Naive thymus-derived CD4-positive, alpha-beta T cell (primary cell): ENCODE results near the gene TMEM53. TPM values are rescaled to one million over a fixed set of nuclear protein-coding genes. Genes with fewer than 3 reads are reported as not detected.

Experiments used
- ATAC-seq: fragments of 150-1000 bp; cut with Tn5 transposase; 2 replicates; pipeline ENCODE4 v1.10.0; 2021; ENCODE audit warnings: mild to moderate bottlenecking, moderate library complexity
- CTCF ChIA-PET: fragments of 350-600 bp; sonication (Branson Sonifier 250); formaldehyde crosslinking; loops from one replicate; lab custom pipeline; 2021; ENCODE audit warnings: antibody characterized with exemption; lab: Charles Lee
- POLR2A ChIA-PET: fragments of 350-600 bp; sonication (Branson Sonifier 250); formaldehyde crosslinking; loops from one replicate; lab custom pipeline; 2021; ENCODE audit warnings: antibody characterized with exemption, inconsistent platforms; lab: Charles Lee
- DNase-seq, 9 donors: peaks; one replicate each; pipeline versions ENCODE4 v3.0.0 to v3.0.0-alpha.2; 2020 to 2022; ENCODE audit warnings: mixed read lengths in 1 of 9
- H3K27ac ChIP-seq: one replicate; pipeline ENCODE4 v1.7.0; 2013; ENCODE audit warnings: mild to moderate bottlenecking, low read depth, low read length, moderate library complexity
- H3K27me3 ChIP-seq, 2 donors: one replicate each; pipeline ENCODE4 v1.7.0; 2013; ENCODE audit warnings: low read length in 2 of 2, mild to moderate bottlenecking in 2 of 2, moderate library complexity in 2 of 2; ENCODE audit not compliant: control insufficient read depth in 2 of 2, insufficient read depth in 2 of 2
- H3K36me3 ChIP-seq, 3 experiments: 1 replicate in 2 of 3; 2 replicates in 1 of 3; pipeline ENCODE4 v1.7.0; 2013; ENCODE audit warnings: low read length in 3 of 3, mild to moderate bottlenecking in 3 of 3, moderate library complexity in 1 of 3; ENCODE audit not compliant: insufficient read depth in 3 of 3, control insufficient read depth in 2 of 3
- H3K4me1 ChIP-seq, 2 donors: one replicate each; pipeline ENCODE4 v1.7.0; 2013; ENCODE audit warnings: low read length in 2 of 2, mild to moderate bottlenecking in 2 of 2, moderate library complexity in 1 of 2; ENCODE audit not compliant: control insufficient read depth in 2 of 2, insufficient read depth in 2 of 2
- H3K4me3 ChIP-seq: 2 replicates; pipeline ENCODE4 v1.7.0; 2013; ENCODE audit warnings: mild to moderate bottlenecking, low read length
- H3K9me3 ChIP-seq, 3 experiments: 1 replicate in 2 of 3; 2 replicates in 1 of 3; pipeline ENCODE4 v1.7.0; 2013; ENCODE audit warnings: low read length in 3 of 3; ENCODE audit not compliant: control insufficient read depth in 2 of 3
- H3K27ac Mint-ChIP-seq, 9 donors: one replicate each; pipeline ENCODE4 v1.8.0; 2020 to 2022; ENCODE audit warnings: mixed read lengths in 9 of 9, mild to moderate bottlenecking in 8 of 9, moderate library complexity in 5 of 9, inconsistent platforms in 2 of 9
- H3K27me3 Mint-ChIP-seq, 5 donors: one replicate each; pipeline ENCODE4 v1.8.0; 2021 to 2022; ENCODE audit warnings: mixed read lengths in 5 of 5, mild to moderate bottlenecking in 1 of 5
- H3K36me3 Mint-ChIP-seq, 5 donors: one replicate each; pipeline ENCODE4 v1.8.0; 2020 to 2022; ENCODE audit warnings: mixed read lengths in 5 of 5, mild to moderate bottlenecking in 3 of 5, inconsistent platforms in 1 of 5
- H3K4me1 Mint-ChIP-seq, 7 donors: one replicate each; pipeline ENCODE4 v1.8.0; 2020 to 2022; ENCODE audit warnings: mixed read lengths in 7 of 7, mild to moderate bottlenecking in 3 of 7, inconsistent platforms in 1 of 7
- H3K4me3 Mint-ChIP-seq, 10 donors: one replicate each; pipeline ENCODE4 v1.8.0; 2020 to 2022; ENCODE audit warnings: mild to moderate bottlenecking in 10 of 10, mixed read lengths in 10 of 10, moderate library complexity in 6 of 10, inconsistent platforms in 2 of 10
- H3K9me3 Mint-ChIP-seq, 11 donors: one replicate each; pipeline ENCODE4 v1.8.0; 2020 to 2022; ENCODE audit warnings: mixed read lengths in 11 of 11, mild to moderate bottlenecking in 4 of 11, inconsistent platforms in 1 of 11, moderate library complexity in 1 of 11
- intact Hi-C, 2 donors: fragments of 100-400 bp; cut with micrococcal nuclease; formaldehyde crosslinking; loops; one replicate each; pipeline ENCODE4 v1.15.1; 2023
- polyA plus RNA-seq, 2 donors: library from polyadenylated mRNA; unstranded; fragments of 300-500 nt; fragmentation: Illumina TruSeq; gene quantifications; one replicate each; pipeline ENCODE4 v1.2.3, GENCODE V29; 2021
- total RNA-seq, 6 experiments: library from RNA in 5 of 6; stranded (reverse) in 5 of 6; gene quantifications; 1 replicate in 5 of 6; 2 replicates in 1 of 6; pipeline ENCODE4 v1.2.3 and lab custom pipeline; 2021 to 2026

The TMEM53 gene
- total and polyA plus RNA-seq, 7 experiments from 2014 or later: 1.6 to 3.5 (median 2.9) TPM

DNA sequence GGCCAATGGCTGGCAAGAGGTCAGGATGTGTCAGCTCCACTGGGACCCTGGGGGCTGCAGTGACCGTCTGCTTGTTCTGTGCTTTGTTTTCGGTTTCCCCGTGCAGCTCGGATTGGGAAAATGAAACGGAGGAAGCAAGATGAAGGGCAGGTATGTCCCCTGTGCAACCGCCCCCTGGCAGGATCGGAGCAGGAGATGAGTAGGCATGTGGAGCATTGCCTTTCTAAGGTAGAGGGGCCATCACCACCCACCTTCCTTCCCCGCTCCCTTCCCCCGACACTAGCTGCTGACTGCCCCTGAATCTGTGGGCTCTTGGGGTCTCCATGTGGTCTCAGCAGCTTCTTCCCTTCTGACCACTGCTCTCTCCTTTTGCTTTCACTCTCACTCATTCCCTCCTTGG is 38.8 kb downstream of the TMEM53 start:
- Histone ChIP-seq H3K9me3 (no peaks in the 10 kb centered on the region), H3K27me3 (no peaks in the 10 kb centered on the region), H3K4me3 (no peak overlapping the region), H3K27ac (no peak overlapping the region), H3K4me1 (peaks cover 8 to 13% of the 10 kb centered on the region in 2 donors), H3K36me3 (peaks cover 8 to 78% (median 23%) of the 10 kb centered on the region in 3 experiments)
- intact Hi-C loops: loop anchor here (10.0 kb wide), 2 partner anchors 421 to 691 kb away; partner anchors contain the start of genes DMAP1 (in 1 of the 2) and IPO13 (in 1 of the 2)
- DNase-seq (no peak), ATAC-seq (no peak)
- CTCF ChIA-PET: interaction anchor here (4.3 kb wide), 1 partner anchor 17 kb away, joined by 18 read pairs; no protein-coding TSS in a partner anchor
- Mint-ChIP-seq H3K27ac (peak overlapping the region in 3 of 9 donors; percentile 8 to 89 (median 43)), H3K36me3 (peaks cover 6 to 25% (median 15%) of the 10 kb centered on the region in 5 donors), H3K4me3 (peak overlapping the region in 2 of 10 donors; percentile 11 to 56), H3K4me1 (peaks cover 29 to 57% (median 42%) of the 10 kb centered on the region in 7 donors), H3K9me3 (peaks cover 0 to 7% (median 0%) of the 10 kb centered on the region in 11 donors), H3K27me3 (no peaks in the 10 kb centered on the region)
- POLR2A ChIA-PET: interaction anchor here (0.6 to 1.1 kb wide), 2 partner anchors 17 to 1277 kb away, joined by 3 read pairs; partner anchors contain the start of gene CDC20

DNA sequence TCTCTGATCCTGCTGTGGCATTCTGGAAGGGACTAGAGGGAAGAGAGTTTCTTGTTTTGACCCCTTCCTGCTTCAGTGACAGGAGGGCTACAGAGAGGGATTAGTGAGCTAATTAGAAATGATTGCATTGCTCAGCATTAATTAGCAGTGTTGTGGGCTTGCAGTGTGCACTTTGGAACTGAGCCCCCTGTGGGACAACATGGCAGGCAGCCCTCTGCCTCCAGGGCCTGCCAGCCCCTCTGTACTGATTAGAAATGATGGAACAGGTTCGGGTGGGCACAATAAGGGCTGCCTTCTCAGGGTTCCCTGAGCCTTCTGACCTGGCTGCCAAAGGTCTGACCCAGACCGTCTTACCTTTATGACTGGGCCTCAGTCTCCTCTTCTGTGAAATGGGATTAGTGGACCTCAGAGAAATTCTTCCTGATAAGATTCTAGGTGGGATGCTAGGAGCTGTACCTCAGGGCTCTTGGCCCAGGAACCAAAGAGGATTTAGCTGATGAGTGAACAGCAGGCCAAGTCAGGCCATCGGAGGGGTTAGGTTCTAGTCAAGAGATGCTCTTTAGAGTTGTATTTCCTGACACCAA is 39.6 kb downstream of the TMEM53 start:
- Histone ChIP-seq H3K9me3 (no peaks in the 10 kb centered on the region), H3K4me3 (no peak overlapping the region), H3K36me3 (peaks cover 8 to 72% (median 19%) of the 10 kb centered on the region in 3 experiments), H3K27me3 (no peaks in the 10 kb centered on the region), H3K4me1 (peaks cover 8 to 13% of the 10 kb centered on the region in 2 donors), H3K27ac (no peak overlapping the region)
- Mint-ChIP-seq H3K27ac (peak overlapping the region in 7 of 9 donors; percentile 9 to 95 (median 73)), H3K4me3 (peak overlapping the region in 6 of 10 donors; percentile 2 to 87 (median 63)), H3K9me3 (peaks cover 0 to 9% (median 0%) of the 10 kb centered on the region in 11 donors), H3K4me1 (peaks cover 31 to 60% (median 44%) of the 10 kb centered on the region in 7 donors), H3K36me3 (peaks cover 6 to 25% (median 15%) of the 10 kb centered on the region in 5 donors), H3K27me3 (no peaks in the 10 kb centered on the region)
- ChIA-PET POLR2A (interaction anchor here (1.1 to 1.2 kb wide), 2 partner anchors 17 to 18 kb away, joined by 3 to 5 read pairs; no protein-coding TSS in a partner anchor), CTCF (interaction anchor here (2.3 kb wide), 1 partner anchor 18 kb away, joined by 19 read pairs; no protein-coding TSS in a partner anchor)
- intact Hi-C loops: loop anchor here (5.0 to 10.0 kb wide), 4 partner anchors 420 to 948 kb away; partner anchors contain the start of genes CCDC163 (in 1 of the 2), DMAP1 (in 1 of the 2), IPO13 (in 1 of the 2) and MMACHC (in 1 of the 2)
- ATAC-seq (no peak), DNase-seq (no peak)

DNA sequence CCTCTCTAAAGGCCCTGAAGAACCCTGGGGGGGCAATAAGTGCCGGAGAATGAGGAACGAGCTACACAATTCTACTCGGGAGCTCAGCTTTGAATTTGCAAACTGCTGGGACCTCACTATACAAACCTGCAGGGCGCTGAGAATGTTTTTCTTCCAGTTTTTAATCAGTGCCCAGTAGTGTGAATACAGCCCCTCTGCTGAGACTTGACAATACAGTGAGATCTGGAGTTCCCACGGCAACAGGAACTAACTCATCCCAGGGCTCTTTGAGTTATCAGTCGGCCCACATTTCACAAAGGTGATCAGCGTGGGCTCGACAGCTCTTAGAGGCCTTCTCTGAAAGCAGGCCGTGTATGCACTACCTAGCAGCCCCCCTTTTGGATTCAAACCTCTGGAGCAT is 41.7 kb downstream of the TMEM53 start:
- POLR2A ChIA-PET: interaction anchor here (0.7 to 3.7 kb wide), 16 partner anchors 8 to 1054 kb away, joined by 3 to 24 read pairs (median 7); partner anchors contain the start of genes ARMH1, GPBP1L1, HECTD3 and KDM4A
- CTCF ChIA-PET: interaction anchor here (2.3 kb wide), 1 partner anchor 20 kb away, joined by 19 read pairs; no protein-coding TSS in a partner anchor

DNA sequence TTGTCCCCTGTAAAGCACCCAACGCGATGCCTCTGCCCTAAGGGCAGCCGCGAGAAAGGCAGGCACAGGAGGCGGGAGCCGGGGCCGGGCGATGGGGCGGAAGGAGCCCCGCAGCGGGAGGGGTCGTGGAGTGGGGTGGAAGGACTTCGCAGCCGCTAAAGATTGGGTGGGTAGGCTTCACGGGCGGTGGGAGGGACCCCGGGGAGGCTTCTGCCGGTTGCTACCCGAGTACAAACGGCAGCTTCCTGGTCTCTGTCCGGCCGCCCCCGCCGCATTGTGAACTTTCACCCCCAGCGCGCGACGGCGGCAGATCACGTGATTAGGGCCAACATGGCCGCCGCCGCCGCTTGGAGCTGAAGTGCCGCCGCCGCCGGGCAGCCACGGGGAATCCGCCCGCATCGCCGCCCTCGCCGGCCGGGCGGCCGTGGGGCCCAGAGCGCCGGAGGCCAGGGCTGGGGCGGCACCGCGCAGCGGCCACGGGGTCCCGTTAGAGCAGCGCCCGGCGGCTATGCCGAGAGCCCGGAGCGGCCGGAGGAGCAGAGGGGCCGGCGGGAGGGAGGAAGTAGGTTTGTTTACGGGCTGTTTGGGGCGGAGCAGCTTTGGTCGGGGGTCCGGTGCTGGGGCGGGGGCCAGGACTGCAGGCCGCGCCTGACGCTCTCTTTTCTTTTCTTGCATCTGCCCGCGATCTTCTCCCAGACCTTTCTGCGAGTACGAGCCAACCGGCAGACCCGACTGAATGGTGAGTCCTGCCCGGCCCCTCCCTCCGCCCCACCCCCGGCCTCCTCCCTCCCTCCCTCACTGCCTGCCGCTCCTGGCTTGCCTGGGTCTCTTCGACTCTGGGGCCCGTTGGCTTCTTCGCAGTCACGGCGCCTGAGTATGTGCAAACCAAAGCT is 42.4 kb downstream of the TMEM53 start:
- Mint-ChIP-seq H3K9me3 (peaks cover 0 to 9% (median 0%) of the 10 kb centered on the region in 11 donors), H3K27me3 (no peaks in the 10 kb centered on the region), H3K36me3 (peaks cover 0 to 14% (median 7%) of the 10 kb centered on the region in 5 donors), H3K4me3 (peak overlapping the region; percentile 69 to 95 (median 90)), H3K4me1 (peaks cover 26 to 50% (median 39%) of the 10 kb centered on the region in 7 donors), H3K27ac (peak overlapping the region; percentile 46 to 99 (median 97))
- Histone ChIP-seq H3K4me3 (peak overlapping the region; percentile 70), H3K36me3 (peaks cover 0 to 46% (median 6%) of the 10 kb centered on the region in 3 experiments), H3K27ac (peak overlapping the region; percentile 85), H3K27me3 (no peaks in the 10 kb centered on the region), H3K4me1 (peaks cover 8 to 13% of the 10 kb centered on the region in 2 donors), H3K9me3 (no peaks in the 10 kb centered on the region)
- ChIA-PET POLR2A (interaction anchor here (0.6 to 3.7 kb wide), 25 partner anchors 8 to 1055 kb away, joined by 3 to 24 read pairs (median 5); partner anchors contain the start of genes ARMH1, BTBD19, DMAP1 and GPBP1L1), CTCF (interaction anchor here (1.3 to 2.3 kb wide), 2 partner anchors 21 to 418 kb away, joined by 3 to 19 read pairs; no protein-coding TSS in a partner anchor)
- DNase-seq (peak; percentile 80 to 92 (median 87)), ATAC-seq (peak; percentile 87)
- intact Hi-C loops: loop anchor here (1.0 to 10.0 kb wide), 11 partner anchors 20 to 1057 kb away; partner anchors contain the start of genes ARMH1 (in 2 of the 2), CCDC163 (in 2 of the 2), ERI3 (in 2 of the 2) and MMACHC (in 2 of the 2)

More for the DNA sequence above, 41.7 kb downstream of the TMEM53 start:
- Histone ChIP-seq H3K4me1 (peaks cover 8 to 13% of the 10 kb centered on the region in 2 donors), H3K36me3 (peaks cover 0 to 53% (median 11%) of the 10 kb centered on the region in 3 experiments), H3K4me3 (peak overlapping the region; percentile 53), H3K27me3 (no peaks in the 10 kb centered on the region), H3K9me3 (no peaks in the 10 kb centered on the region), H3K27ac (peak overlapping the region; percentile 85)
- Mint-ChIP-seq H3K4me3 (peak overlapping the region; percentile 69 to 95 (median 88)), H3K9me3 (peaks cover 0 to 9% (median 0%) of the 10 kb centered on the region in 11 donors), H3K27me3 (no peaks in the 10 kb centered on the region), H3K4me1 (peaks cover 29 to 50% (median 39%) of the 10 kb centered on the region in 7 donors), H3K36me3 (peaks cover 0 to 14% (median 9%) of the 10 kb centered on the region in 5 donors), H3K27ac (peak overlapping the region; percentile 46 to 97 (median 95))
- ATAC-seq (no peak), DNase-seq (no peak)
- intact Hi-C loops: loop anchor here (1.0 to 10.0 kb wide), 10 partner anchors 20 to 1056 kb away; partner anchors contain the start of genes CCDC163 (in 2 of the 2), MMACHC (in 2 of the 2), ARMH1 (in 1 of the 2) and DMAP1 (in 1 of the 2)

DNA sequence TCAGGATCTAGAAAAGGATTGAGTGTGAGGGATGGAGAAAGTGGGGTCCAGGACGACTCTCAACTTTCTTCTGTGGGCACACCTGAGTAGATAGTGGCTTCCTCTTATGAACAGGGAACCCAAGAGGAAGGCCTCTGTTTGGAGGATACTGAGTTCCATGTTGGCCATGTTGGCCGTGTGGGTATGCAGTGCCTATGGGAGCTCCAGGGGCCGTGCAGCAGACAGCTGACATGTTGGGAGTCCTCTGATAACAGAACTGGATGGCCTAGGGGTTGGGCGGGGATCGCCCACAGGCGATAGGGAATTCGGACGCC is 43.0 kb downstream of the TMEM53 start:
- peak overlapping the region; percentile 85 for H3K27ac ChIP-seq
- ATAC-seq: peak; percentile 23
- POLR2A ChIA-PET: interaction anchor here (0.6 to 3.7 kb wide), 24 partner anchors 8 to 980 kb away, joined by 3 to 24 read pairs (median 5); partner anchors contain the start of genes ARMH1, BTBD19, DMAP1 and HECTD3
- CTCF ChIA-PET: interaction anchor here (1.3 kb wide), 1 partner anchor 417 kb away, joined by 3 read pairs; no protein-coding TSS in a partner anchor
- H3K9me3 Mint-ChIP-seq: peaks cover 0 to 9% (median 0%) of the 10 kb centered on the region in 11 donors
- no peak for DNase-seq
- peak overlapping the region; percentile 69 to 93 (median 90) for H3K4me3 Mint-ChIP-seq
- H3K36me3 Mint-ChIP-seq: peaks cover 0 to 14% (median 6%) of the 10 kb centered on the region in 5 donors
- H3K4me1 ChIP-seq: peaks cover 8 to 13% of the 10 kb centered on the region in 2 donors
- intact Hi-C loops: loop anchor here (1.0 to 10.0 kb wide), 6 partner anchors 43 to 951 kb away; partner anchors contain the start of genes ERI3 (in 2 of the 2), ARMH1 (in 1 of the 2), CCDC163 (in 1 of the 2) and DMAP1 (in 1 of the 2)
- H3K27ac Mint-ChIP-seq: peak overlapping the region; percentile 46 to 99 (median 97)
- H3K27me3 Mint-ChIP-seq: no peaks in the 10 kb centered on the region
- H3K36me3 ChIP-seq: peaks cover 0 to 40% (median 5%) of the 10 kb centered on the region in 3 experiments
- H3K9me3 ChIP-seq: no peaks in the 10 kb centered on the region
- H3K27me3 ChIP-seq: no peaks in the 10 kb centered on the region
- H3K4me1 Mint-ChIP-seq: peaks cover 26 to 50% (median 39%) of the 10 kb centered on the region in 7 donors
- H3K4me3 ChIP-seq: peak overlapping the region; percentile 70
